Measurements from ENCODE around the gene NTSR2. TPM values are rescaled to one million over a fixed set of nuclear protein-coding genes. Genes with fewer than 3 reads are reported as not detected.

The NTSR2 gene
- total RNA-seq, 1 donor from 2014 or later = not detected

GRCh38 chr2:11680901-11681721, 11.1 kb upstream of the NTSR2 start:
- Histone ChIP-seq H3K36me3 (ENCODE audit: insufficient read depth, low read length) (no peaks in the 10 kb centered on the region), H2AFZ (ENCODE audit: low read depth, low read length) (no peak overlapping the region), H3K4me2 (ENCODE audit: low read length) (no peak overlapping the region), H3K4me1 (ENCODE audit: insufficient read depth, low read length) (peaks cover 6% of the 10 kb centered on the region), H3K4me3 (ENCODE audit: insufficient read depth, low read depth, low read length) (no peak overlapping the region), H3K79me2 (ENCODE audit: insufficient read depth, low read length) (no peaks in the 10 kb centered on the region), H4K20me1 (ENCODE audit: insufficient read depth, low read length) (no peaks in the 10 kb centered on the region), H3K9me3 (ENCODE audit: insufficient read depth, low read depth, low read length) (no peaks in the 10 kb centered on the region), H3K9ac (ENCODE audit: low read length) (no peak overlapping the region), H3K27me3 (ENCODE audit: insufficient read depth, low read length) (peaks cover 42% of the 10 kb centered on the region), H3K27ac (ENCODE audit: low read depth, low read length) (no peak overlapping the region)
- Mint-ChIP-seq H3K27ac (ENCODE audit: unreplicated experiment) (no peak overlapping the region), H3K4me1 (ENCODE audit: low read depth, unreplicated experiment) (peaks cover 19% of the 10 kb centered on the region), H3K36me3 (ENCODE audit: low read depth, unreplicated experiment) (no peaks in the 10 kb centered on the region), H3K4me3 (ENCODE audit: unreplicated experiment) (no peak overlapping the region), H3K27me3 (ENCODE audit: low read depth, unreplicated experiment) (peaks cover 54% of the 10 kb centered on the region), H3K9me3 (ENCODE audit: unreplicated experiment) (no peaks in the 10 kb centered on the region)
- DNase-seq (ENCODE audit: low read depth) = no peak
- no peak for FAIRE-seq
- TF ChIP-seq EZH2 (IDR thresholded peaks at IDR 0.05; ENCODE audit: insufficient read depth, low read length) = no peak
- no peak for TF ChIP-seq CTCF (IDR thresholded peaks at IDR 0.05; ENCODE audit: insufficient read depth, low read depth, low read length)

- no peak for FAIRE-seq
- no peaks in the 10 kb centered on the region for H3K9me3 ChIP-seq (ENCODE audit: insufficient read depth, low read depth, low read length)
- H3K79me2 ChIP-seq (ENCODE audit: insufficient read depth, low read length) = no peaks in the 10 kb centered on the region
- no peak overlapping the region for H3K9ac ChIP-seq (ENCODE audit: low read length)
- H3K4me2 ChIP-seq (ENCODE audit: low read length) = no peak overlapping the region
- no peak overlapping the region for H2AFZ ChIP-seq (ENCODE audit: low read depth, low read length)
- no peak for DNase-seq (ENCODE audit: low read depth)
- Mint-ChIP-seq H3K27ac (ENCODE audit: unreplicated experiment) (no peak overlapping the region), H3K9me3 (ENCODE audit: unreplicated experiment) (peaks cover under 1% of the 10 kb centered on the region), H3K4me3 (ENCODE audit: unreplicated experiment) (no peak overlapping the region), H3K4me1 (ENCODE audit: low read depth, unreplicated experiment) (peaks cover 20% of the 10 kb centered on the region), H3K36me3 (ENCODE audit: low read depth, unreplicated experiment) (no peaks in the 10 kb centered on the region), H3K27me3 (ENCODE audit: low read depth, unreplicated experiment) (peaks cover 50% of the 10 kb centered on the region)
- H3K4me1 ChIP-seq (ENCODE audit: insufficient read depth, low read length) = peaks cover 6% of the 10 kb centered on the region
- no peak overlapping the region for H3K4me3 ChIP-seq (ENCODE audit: insufficient read depth, low read depth, low read length)
- no peak for TF ChIP-seq EZH2 (IDR thresholded peaks at IDR 0.05; ENCODE audit: insufficient read depth, low read length)
- no peak for TF ChIP-seq CTCF (IDR thresholded peaks at IDR 0.05; ENCODE audit: insufficient read depth, low read depth, low read length)
- peaks cover 42% of the 10 kb centered on the region for H3K27me3 ChIP-seq (ENCODE audit: insufficient read depth, low read length)
- H3K27ac ChIP-seq (ENCODE audit: low read depth, low read length) = no peak overlapping the region
- H4K20me1 ChIP-seq (ENCODE audit: insufficient read depth, low read length) = no peaks in the 10 kb centered on the region
- H3K36me3 ChIP-seq (ENCODE audit: insufficient read depth, low read length) = no peaks in the 10 kb centered on the region
These were observed 10.3 kb upstream of the NTSR2 start for GRCh38 chr2:11680182-11680900.
